H9 (cell line): Measurements from ENCODE around the gene WDR27. TPM values are rescaled to one million over a fixed set of nuclear protein-coding genes. Genes with fewer than 3 reads are reported as not detected.

Experiments
- DNase-seq: peaks from one replicate; pipeline ENCODE4 v3.0.0-alpha.2; 2017
- H2AFZ ChIP-seq: one replicate; pipeline ENCODE4 v1.6.1; 2013; ENCODE audit warnings: mild to moderate bottlenecking, low read length, control low read depth, moderate library complexity
- H2AK5ac ChIP-seq: 2 replicates; pipeline ENCODE4 v1.6.1; 2013; ENCODE audit warnings: low read length, control low read depth, mixed read lengths; ENCODE audit not compliant: insufficient read length
- H2BK120ac ChIP-seq: one replicate; pipeline ENCODE4 v1.6.1; 2013; ENCODE audit warnings: low read depth, mild to moderate bottlenecking, low read length, control low read depth, inconsistent platforms; ENCODE audit not compliant: poor library complexity, severe bottlenecking
- H2BK12ac ChIP-seq: 2 replicates; pipeline ENCODE4 v1.6.1; 2013; ENCODE audit warnings: low read length, control low read depth, mixed read lengths, low read depth; ENCODE audit not compliant: insufficient read length
- H2BK15ac ChIP-seq: 2 replicates; pipeline ENCODE4 v1.6.1; 2013; ENCODE audit warnings: low read depth, low read length, control low read depth
- H2BK20ac ChIP-seq: one replicate; pipeline ENCODE4 v1.6.1; 2013; ENCODE audit warnings: low read depth, mild to moderate bottlenecking, low read length, control low read depth, inconsistent platforms; ENCODE audit not compliant: poor library complexity, severe bottlenecking
- H2BK5ac ChIP-seq: 2 replicates; pipeline ENCODE4 v1.6.1; 2013; ENCODE audit warnings: low read length, control low read depth, mixed read lengths; ENCODE audit not compliant: insufficient read length
- H3K14ac ChIP-seq: 2 replicates; pipeline ENCODE4 v1.6.1; 2013; ENCODE audit warnings: low read length, control low read depth; ENCODE audit not compliant: insufficient read depth
- H3K18ac ChIP-seq: 2 replicates; pipeline ENCODE4 v1.6.1; 2013; ENCODE audit warnings: low read depth, mild to moderate bottlenecking, mixed read lengths, low read length, control low read depth; ENCODE audit not compliant: insufficient read length
- H3K23ac ChIP-seq: 2 replicates; pipeline ENCODE4 v1.6.1; 2013; ENCODE audit warnings: low read length, control low read depth, mixed read lengths, low read depth; ENCODE audit not compliant: insufficient read length
- H3K23me2 ChIP-seq: 2 replicates; pipeline ENCODE4 v1.6.1; 2013; ENCODE audit warnings: low read depth, mild to moderate bottlenecking, mixed read lengths, low read length, control low read depth; ENCODE audit not compliant: insufficient read length, poor library complexity, severe bottlenecking
- H3K27ac ChIP-seq: 2 replicates; pipeline ENCODE4 v1.5.1; 2013; ENCODE audit warnings: low read length, control low read depth, mixed read lengths, low read depth; ENCODE audit not compliant: insufficient read length
- H3K27me3 ChIP-seq: 2 replicates; pipeline ENCODE4 v1.6.1; 2013; ENCODE audit warnings: low read length, control low read depth, inconsistent platforms; ENCODE audit not compliant: insufficient read depth
- H3K4ac ChIP-seq: 2 replicates; pipeline ENCODE4 v1.6.1; 2013; ENCODE audit warnings: low read depth, mild to moderate bottlenecking, control low read depth, inconsistent platforms, low read length, moderate library complexity
- H3K4me1 ChIP-seq: 2 replicates; pipeline ENCODE4 v1.6.1; 2013; ENCODE audit warnings: low read length, control low read depth, inconsistent platforms; ENCODE audit not compliant: insufficient read depth
- H3K4me2 ChIP-seq: 2 replicates; pipeline ENCODE4 v1.6.1; 2013; ENCODE audit warnings: low read length, control low read depth, mixed read lengths; ENCODE audit not compliant: insufficient read length, insufficient read depth
- H3K56ac ChIP-seq: 2 replicates; pipeline ENCODE4 v1.6.1; 2013; ENCODE audit warnings: low read depth, mild to moderate bottlenecking, mixed read lengths, low read length, control low read depth; ENCODE audit not compliant: insufficient read length
- H3K79me1 ChIP-seq: 2 replicates; pipeline ENCODE4 v1.6.1; 2013; ENCODE audit warnings: low read depth, mild to moderate bottlenecking, moderate library complexity, low read length, control low read depth, inconsistent platforms; ENCODE audit not compliant: insufficient read depth, poor library complexity, severe bottlenecking
- H3K79me2 ChIP-seq: 2 replicates; pipeline ENCODE4 v1.6.1; 2013; ENCODE audit warnings: low read length, control low read depth, inconsistent platforms; ENCODE audit not compliant: insufficient read depth
- H3K9ac ChIP-seq: 2 replicates; pipeline ENCODE4 v1.6.1; 2013; ENCODE audit warnings: low read length, control low read depth, mixed read lengths; ENCODE audit not compliant: insufficient read length; ENCODE audit errors: extremely low read depth
- H3K9me3 ChIP-seq: one replicate; pipeline ENCODE4 v1.6.1; 2013; ENCODE audit warnings: low read depth, low read length, inconsistent platforms; ENCODE audit not compliant: control insufficient read depth
- H3T11ph ChIP-seq: one replicate; pipeline ENCODE4 v1.6.1; 2013; ENCODE audit warnings: mild to moderate bottlenecking, low read length, control low read depth, inconsistent platforms
- H4K20me1 ChIP-seq: one replicate; pipeline ENCODE4 v1.6.1; 2013; ENCODE audit not compliant: control insufficient read depth, insufficient read length, insufficient read depth
- H4K5ac ChIP-seq: 2 replicates; pipeline ENCODE4 v1.6.1; 2013; ENCODE audit warnings: low read depth, mild to moderate bottlenecking, mixed read lengths, low read length, control low read depth; ENCODE audit not compliant: insufficient read length
- H4K8ac ChIP-seq: replicated peaks from 2 replicates; pipeline ENCODE4 v1.6.1; 2013; ENCODE audit warnings: low read length, control low read depth, mixed read lengths, low read depth; ENCODE audit not compliant: insufficient read length
- H4K91ac ChIP-seq: 2 replicates; pipeline ENCODE4 v1.6.1; 2013; ENCODE audit warnings: low read depth, mild to moderate bottlenecking, moderate library complexity, mixed read lengths, low read length, control low read depth; ENCODE audit not compliant: insufficient read length
- H3K27ac Mint-ChIP-seq, 3 experiments: 2 replicates in 2 of 3; 3 replicates in 1 of 3; pipeline ENCODE4 v1.8.0; 2020 to 2021; ENCODE audit warnings: mixed read lengths in 3 of 3, mild to moderate bottlenecking in 1 of 3, moderate library complexity in 1 of 3
- H3K27me3 Mint-ChIP-seq: 2 replicates; pipeline ENCODE4 v1.8.0; 2021; ENCODE audit warnings: low read depth, mild to moderate bottlenecking, moderate library complexity, mixed read lengths
- H3K36me3 Mint-ChIP-seq, 3 experiments: 2 replicates in 2 of 3; 3 replicates in 1 of 3; pipeline ENCODE4 v1.8.0; 2020 to 2021; ENCODE audit warnings: low read depth in 3 of 3, mixed read lengths in 3 of 3; ENCODE audit not compliant: insufficient read depth in 1 of 3
- H3K4me1 Mint-ChIP-seq, 2 experiments: 2 replicates each; pipeline ENCODE4 v1.8.0; 2020; ENCODE audit warnings: mixed read lengths in 2 of 2
- H3K4me3 Mint-ChIP-seq, 2 experiments: 2 replicates in 1 of 2; 3 replicates in 1 of 2; pipeline ENCODE4 v1.8.0; 2020 to 2021; ENCODE audit warnings: mild to moderate bottlenecking in 2 of 2, mixed read lengths in 2 of 2, moderate library complexity in 1 of 2
- H3K9me3 Mint-ChIP-seq, 2 experiments: 2 replicates in 1 of 2; 3 replicates in 1 of 2; pipeline ENCODE4 v1.8.0; 2020; ENCODE audit warnings: mild to moderate bottlenecking in 2 of 2, mixed read lengths in 2 of 2, moderate library complexity in 1 of 2
- CTCF ChIP-seq: fragments of 200-600 bp; sonication (generic); conservative IDR thresholded peaks from 3 replicates; pipeline ENCODE4 v1.8.0; 2021; ENCODE audit warnings: antibody characterized with exemption, mild to moderate bottlenecking
- WGBS: extraction: QIAGEN DNeasy Blood & Tissue Kit; methylation state at CpG from one replicate; pipeline ENCODE4 v1.1.7; 2013; ENCODE audit warnings: missing lambda C conversion rate, low lambda C conversion rate, mixed read lengths; ENCODE audit not compliant: insufficient read length; ENCODE audit errors: extremely low coverage; 5-methylcytosine and 5-hydroxymethylcytosine counted together
- total RNA-seq: library from RNA; stranded (reverse); gene quantifications from 2 replicates; pipeline ENCODE4 v1.2.1, GENCODE V29; 2021

The WDR27 gene
- total RNA-seq, 1 experiment from 2014 or later = 48.7 TPM

GRCh38 chr6:169545982-169546381, 155.8 kb downstream of the WDR27 start:
- Histone ChIP-seq H3K79me2 (no peaks in the 10 kb centered on the region), H4K5ac (no peak overlapping the region), H3K9me3 (no peaks in the 10 kb centered on the region), H2BK12ac (no peak overlapping the region), H3K23me2 (no peaks in the 10 kb centered on the region), H3T11ph (no peak overlapping the region), H4K91ac (no peak overlapping the region), H3K27ac (no peak overlapping the region), H2BK5ac (no peak overlapping the region), H3K4me1 (no peaks in the 10 kb centered on the region), H4K8ac (no peak overlapping the region), H4K20me1 (no peaks in the 10 kb centered on the region), H3K23ac (no peak overlapping the region), H2AK5ac (no peak overlapping the region), H2BK15ac (no peak overlapping the region), H3K9ac (no peak overlapping the region), H2AFZ (no peak overlapping the region), H3K4me2 (no peak overlapping the region), H3K14ac (no peak overlapping the region), H3K27me3 (no peaks in the 10 kb centered on the region), H2BK20ac (no peak overlapping the region), H3K4ac (no peak overlapping the region), H2BK120ac (no peak overlapping the region), H3K56ac (no peak overlapping the region), H3K18ac (no peak overlapping the region), H3K79me1 (no peaks in the 10 kb centered on the region)
- no CpG with 5 or more reads among the region's 6 CpGs for WGBS
- Mint-ChIP-seq H3K9me3 (peaks cover 20% of the 10 kb centered on the region in 2 experiments; a peak in 4 of 5 replicates), H3K4me1 (no peaks in the 10 kb centered on the region), H3K4me3 (no peak overlapping the region), H3K36me3 (peaks cover 14 to 21% (median 20%) of the 10 kb centered on the region in 3 experiments), H3K27ac (no peak overlapping the region), H3K27me3 (no peaks in the 10 kb centered on the region)
- DNase-seq = no peak
- TF ChIP-seq CTCF = no peak
